Fibroblast of mammary gland (primary cell): ENCODE data around the gene BCL10.
A peak's percentile ranks its signal among the peaks of the same experiment; 100 is the strongest.
"Not testable (repeated sequence)": the region's sequence is repeated elsewhere in the genome, so short reads cannot be mapped to it uniquely, and the experiment has no call there.

Source experiments
- DNase-seq: peaks from one replicate; pipeline ENCODE4 v3.0.0-alpha.2; 2010; ENCODE audit warnings: low read depth
- H3K4me3 ChIP-seq: 2 replicates; pipeline ENCODE4 v1.5.1; 2011; ENCODE audit warnings: low read depth, mild to moderate bottlenecking, low read length, moderate library complexity; ENCODE audit not compliant: control insufficient read depth
- CTCF ChIP-seq: conservative IDR thresholded peaks from 2 replicates; pipeline ENCODE4 v1.5.1; 2011; ENCODE audit warnings: low read depth, low read length, inconsistent platforms; ENCODE audit not compliant: control insufficient read depth, insufficient read depth

BCL10 gene

GRCh38 chr1:85259912-85260274 lies 16.5 kb downstream of the BCL10 start:
- no peak for TF ChIP-seq CTCF
- peak overlapping the region; percentile 91 for H3K4me3 ChIP-seq
- peak; percentile 86 for DNase-seq

- DNase-seq: peak; percentile 87
- peak; percentile 79 for TF ChIP-seq CTCF
- H3K4me3 ChIP-seq: peak within 1 kb of the TSS; percentile 91
Observed at GRCh38 chr1:85259118-85259911, 17.1 kb downstream of the BCL10 start, which contains the start of gene C1orf52. Gene C1orf52, minus strand, starts transcription at chr1:85259662. Its CDS starts 29 bp downstream, at chr1:85259633.

- peak overlapping the region; percentile 91 for H3K4me3 ChIP-seq
- no peak for DNase-seq
- no peak for TF ChIP-seq CTCF
Observed at GRCh38 chr1:85258536-85259117, 17.8 kb downstream of the BCL10 start.

GRCh38 chr1:85249042-85249441 lies 27.4 kb downstream of the BCL10 start:
- not testable (repeated sequence) for H3K4me3 ChIP-seq, DNase-seq

GRCh38 chr1:85245891-85246290 lies 30.5 kb downstream of the BCL10 start:
- TF ChIP-seq CTCF: no peak
- DNase-seq: no peak
- H3K4me3 ChIP-seq: no peak overlapping the region

GRCh38 chr1:85245456-85245855 lies 31.0 kb downstream of the BCL10 start:
- peak; percentile 31 for DNase-seq
- H3K4me3 ChIP-seq: no peak overlapping the region

More at GRCh38 chr1:85245456-85245855, 31.0 kb downstream of the BCL10 start:
- no peak for TF ChIP-seq CTCF
